Lower leg skin (tissue), 4 donors: Measurements from ENCODE around the gene GHRL. TPM values are rescaled to one million over a fixed set of nuclear protein-coding genes. Genes with fewer than 3 reads are reported as not detected.

Experiments
- DNase-seq, 2 donors: peaks; one replicate each; pipeline ENCODE4 v3.0.0-alpha.2; 2019; ENCODE audit warnings: low spot score in 2 of 2
- H3K4me3 ChIP-seq: fragments of 200-600 bp; sonication (generic); 2 replicates; pipeline ENCODE4 v1.5.1; 2017; ENCODE audit warnings: mild to moderate bottlenecking, low read depth; ENCODE audit not compliant: poor library complexity, severe bottlenecking
- CTCF ChIP-seq, 3 donors: fragments of 450-650 bp; IDR thresholded peaks; one replicate each; pipeline ENCODE4 v1.5.1; 2016; ENCODE audit warnings: antibody characterized with exemption in 3 of 3, mild to moderate bottlenecking in 3 of 3, moderate library complexity in 2 of 3
- POLR2A ChIP-seq, 2 donors: fragments of 450-650 bp; IDR thresholded peaks; one replicate each; pipeline ENCODE4 v1.6.1; 2016 to 2017; ENCODE audit warnings: antibody characterized with exemption in 2 of 2, mild to moderate bottlenecking in 1 of 2, moderate library complexity in 1 of 2
- WGBS, 2 donors: methylation state at CpG; one replicate each; pipeline ENCODE4 v1.1.5; 2018; 5-methylcytosine and 5-hydroxymethylcytosine counted together
- intact Hi-C: fragments of 100-400 bp; cut with DNase I; formaldehyde crosslinking; loops from one replicate; pipeline ENCODE4 v1.15.0; 2023; ENCODE audit warnings: low total_unique reads
- total RNA-seq, 4 donors: library from RNA; depleted of rRNA; stranded (reverse); fragments of >200 nt; gene quantifications; one replicate each; pipeline ENCODE4 v1.1.0, GENCODE V29; 2016

Gene GHRL
- total RNA-seq, 4 donors from 2014 or later, result not detected

GRCh38 chr3:10335190-10335738, 42.5 kb upstream of the GHRL start:
- intact Hi-C loops, result no loop called here
- WGBS, 2 donors, result 56 to 88% methylated on average over 3 to 4 of the region's 4 CpGs
- no peak for DNase-seq
- H3K4me3 ChIP-seq, result no peak overlapping the region
- TF ChIP-seq CTCF (IDR thresholded peaks at IDR 0.05), result no peak
- no peak for TF ChIP-seq POLR2A (IDR thresholded peaks at IDR 0.05)

GRCh38 chr3:10334459-10334858, 41.7 kb upstream of the GHRL start:
- H3K4me3 ChIP-seq, result no peak overlapping the region
- 59 to 73% methylated on average over 12 of the region's 12 CpGs for WGBS, 2 donors
- DNase-seq, result no peak
- TF ChIP-seq POLR2A (IDR thresholded peaks at IDR 0.05) (no peak), CTCF (IDR thresholded peaks at IDR 0.05) (no peak)
- intact Hi-C loops, result no loop called here

GRCh38 chr3:10334042-10334441, 41.3 kb upstream of the GHRL start:
- TF ChIP-seq CTCF (IDR thresholded peaks at IDR 0.05), result no peak
- TF ChIP-seq POLR2A (IDR thresholded peaks at IDR 0.05), result no peak
- DNase-seq, result no peak
- intact Hi-C loops, result no loop called here
- WGBS, 2 donors, result 86 to 90% methylated on average over 11 of the region's 11 CpGs
- no peak overlapping the region for H3K4me3 ChIP-seq

- WGBS, 2 donors, result 44 to 75% methylated on average over 2 of the region's 2 CpGs
- no peak overlapping the region for H3K4me3 ChIP-seq
- TF ChIP-seq CTCF (IDR thresholded peaks at IDR 0.05) (no peak), POLR2A (IDR thresholded peaks at IDR 0.05) (no peak)
- no peak for DNase-seq
- intact Hi-C loops, result no loop called here
Observed at GRCh38 chr3:10333349-10333650, 40.6 kb upstream of the GHRL start.

- WGBS, 2 donors, result 89 to 91% methylated on average over 20 of the region's 20 CpGs
- TF ChIP-seq POLR2A (IDR thresholded peaks at IDR 0.05) (no peak), CTCF (IDR thresholded peaks at IDR 0.05) (no peak)
- DNase-seq, result no peak
- no peak overlapping the region for H3K4me3 ChIP-seq
- intact Hi-C loops, result no loop called here
Observed at GRCh38 chr3:10332481-10333348, 40.0 kb upstream of the GHRL start.
